Activated CD8-positive, alpha-beta T cell treated with anti-CD3 and anti-CD28 coated beads for 36 hours (primary cell): ENCODE measurements around the gene KRT86. TPM values are rescaled to one million over a fixed set of nuclear protein-coding genes. Genes with fewer than 3 reads are reported as not detected.

ENCODE experiments used
- ATAC-seq: fragments of 200-7000 bp; cut with Tn5 transposase; one replicate; pipeline ENCODE4 v1.10.0; 2021; ENCODE audit warnings: mild to moderate bottlenecking, moderate library complexity
- CTCF ChIA-PET: fragments of 350-600 bp; sonication (Branson Sonifier 250); formaldehyde crosslinking; loops from one replicate; lab custom pipeline; 2021; ENCODE audit warnings: antibody characterized with exemption; lab: Charles Lee
- POLR2A ChIA-PET: fragments of 350-600 bp; sonication (Branson Sonifier 250); formaldehyde crosslinking; loops from one replicate; lab custom pipeline; 2021; ENCODE audit warnings: antibody characterized with exemption; lab: Charles Lee
- DNase-seq: peaks from one replicate; pipeline ENCODE4 v3.0.0-alpha.2; 2020
- H3K27ac Mint-ChIP-seq: one replicate; pipeline ENCODE4 v1.8.0; 2021; ENCODE audit warnings: mild to moderate bottlenecking, mixed read lengths
- H3K27me3 Mint-ChIP-seq: one replicate; pipeline ENCODE4 v1.8.0; 2021; ENCODE audit warnings: mixed read lengths
- H3K36me3 Mint-ChIP-seq: one replicate; pipeline ENCODE4 v1.8.0; 2021; ENCODE audit warnings: low read depth, mixed read lengths
- H3K4me1 Mint-ChIP-seq: one replicate; pipeline ENCODE4 v1.8.0; 2021; ENCODE audit warnings: low read depth, mixed read lengths
- H3K4me3 Mint-ChIP-seq: one replicate; pipeline ENCODE4 v1.8.0; 2021; ENCODE audit warnings: mild to moderate bottlenecking, moderate library complexity, mixed read lengths
- H3K9me3 Mint-ChIP-seq: one replicate; pipeline ENCODE4 v1.8.0; 2021; ENCODE audit warnings: mixed read lengths
- CTCF ChIP-seq: fragments of 200-600 bp; IDR thresholded peaks from one replicate; pipeline ENCODE4 v1.8.0; 2022; ENCODE audit warnings: antibody characterized with exemption, mild to moderate bottlenecking
- intact Hi-C: fragments of 100-400 bp; cut with micrococcal nuclease; formaldehyde crosslinking; loops from one replicate; pipeline ENCODE4 v1.10.0; 2022
- total RNA-seq, 2 experiments: library from RNA; stranded (reverse); gene quantifications; one replicate each; pipeline ENCODE4 v1.2.3, GENCODE V29; 2021

The KRT86 gene
- total RNA-seq, 2 experiments from 2014 or later: not detected

- TF ChIP-seq CTCF: peak; percentile 94
- no peak overlapping the region for H3K4me3 Mint-ChIP-seq
- DNase-seq (peak; percentile 78), ATAC-seq (peak; percentile 100)
- peaks cover 2% of the 10 kb centered on the region for H3K4me1 Mint-ChIP-seq
- intact Hi-C loops: loop anchor here (5.0 kb wide), 1 partner anchor 111 kb away; no protein-coding TSS in a partner anchor
- POLR2A ChIA-PET: no interaction called here
- H3K27me3 Mint-ChIP-seq: peaks cover 28% of the 10 kb centered on the region
- CTCF ChIA-PET: interaction anchor here (0.6 to 5.3 kb wide), 63 partner anchors 8 to 602 kb away, joined by 3 to 69 read pairs (median 3); partner anchors contain the start of gene KRT85
- H3K36me3 Mint-ChIP-seq: no peaks in the 10 kb centered on the region
- no peak overlapping the region for H3K27ac Mint-ChIP-seq
- H3K9me3 Mint-ChIP-seq: no peaks in the 10 kb centered on the region
Observed at GRCh38 chr12:52278575-52279421, 4.4 kb downstream of the KRT86 start.

- Mint-ChIP-seq H3K4me3 (no peak overlapping the region), H3K36me3 (no peaks in the 10 kb centered on the region), H3K27me3 (peaks cover 24% of the 10 kb centered on the region), H3K4me1 (peaks cover 2% of the 10 kb centered on the region), H3K9me3 (no peaks in the 10 kb centered on the region), H3K27ac (no peak overlapping the region)
- CTCF ChIA-PET: interaction anchor here (0.6 to 5.3 kb wide), 58 partner anchors 9 to 601 kb away, joined by 3 to 69 read pairs (median 3); partner anchors contain the start of gene KRT85
- DNase-seq (no peak), ATAC-seq (no peak)
- POLR2A ChIA-PET: no interaction called here
- intact Hi-C loops: loop anchor here (5.0 kb wide), 1 partner anchor 112 kb away; no protein-coding TSS in a partner anchor
- no peak for TF ChIP-seq CTCF
Observed at GRCh38 chr12:52279422-52280318, 5.2 kb downstream of the KRT86 start.

GRCh38 chr12:52280319-52280795, 5.9 kb downstream of the KRT86 start:
- H3K4me3 Mint-ChIP-seq: no peak overlapping the region
- H3K27ac Mint-ChIP-seq: no peak overlapping the region
- peaks cover 2% of the 10 kb centered on the region for H3K4me1 Mint-ChIP-seq
- ChIA-PET CTCF (interaction anchor here (1.3 to 5.3 kb wide), 12 partner anchors 13 to 255 kb away, joined by 3 to 69 read pairs (median 10); no protein-coding TSS in a partner anchor), POLR2A (interaction anchor here (0.8 kb wide), 1 partner anchor 374 kb away, joined by 3 read pairs; no protein-coding TSS in a partner anchor)
- DNase-seq: no peak
- intact Hi-C loops: no loop called here
- no peak for ATAC-seq
- H3K27me3 Mint-ChIP-seq: peaks cover 21% of the 10 kb centered on the region
- no peak for TF ChIP-seq CTCF
- no peaks in the 10 kb centered on the region for H3K36me3 Mint-ChIP-seq
- no peaks in the 10 kb centered on the region for H3K9me3 Mint-ChIP-seq

- Mint-ChIP-seq H3K4me3 (no peak overlapping the region), H3K27me3 (peaks cover 21% of the 10 kb centered on the region), H3K27ac (no peak overlapping the region), H3K9me3 (no peaks in the 10 kb centered on the region), H3K36me3 (no peaks in the 10 kb centered on the region), H3K4me1 (peaks cover 2% of the 10 kb centered on the region)
- ATAC-seq (no peak), DNase-seq (no peak)
- POLR2A ChIA-PET: interaction anchor here (0.8 kb wide), 1 partner anchor 375 kb away, joined by 3 read pairs; no protein-coding TSS in a partner anchor
- intact Hi-C loops: no loop called here
- no peak for TF ChIP-seq CTCF
- CTCF ChIA-PET: interaction anchor here (1.3 to 5.3 kb wide), 7 partner anchors 14 to 256 kb away, joined by 3 to 69 read pairs (median 14); no protein-coding TSS in a partner anchor
Observed at GRCh38 chr12:52280796-52281560, 6.5 kb downstream of the KRT86 start.
